ENCODE measurements around the gene NIT2. TPM values are rescaled to one million over a fixed set of nuclear protein-coding genes. Genes with fewer than 3 reads are reported as not detected.

Gene NIT2
- total RNA-seq, 1 experiment from 2014 or later, result 63.1 TPM

GRCh38 chr3:100299016-100299415, 35.5 kb upstream of the NIT2 start:
- H3K4me2 ChIP-seq (ENCODE audit: low read length), result no peak overlapping the region
- no peaks in the 10 kb centered on the region for H4K20me1 ChIP-seq (ENCODE audit: low read length)
- peaks cover 27% of the 10 kb centered on the region; the same call in 1 of the 2 replicates for H3K36me3 ChIP-seq (ENCODE audit: low read depth, low read length)
- no peaks in the 10 kb centered on the region for H3K9me2 ChIP-seq (replicated peaks; ENCODE audit: low read length)
- peaks cover 6% of the 10 kb centered on the region for H3F3A ChIP-seq (ENCODE audit: low read length, unreplicated experiment)
- ChIA-PET CTCF (no interaction called here), POLR2A (ENCODE audit: unreplicated experiment) (no interaction called here)
- DNase-seq, result no peak
- H3K9me3 ChIP-seq (ENCODE audit: low read length), result no peaks in the 10 kb centered on the region
- TF ChIP-seq CTCF (conservative IDR thresholded peaks at IDR 0.05; ENCODE audit: low read depth, low read length) (no peak), EZH2 (IDR thresholded peaks at IDR 0.05; ENCODE audit: low read length, unreplicated experiment) (no peak), EZH2phosphoT487 (IDR thresholded peaks at IDR 0.05; ENCODE audit: borderline replicate concordance, low read length) (no peak)
- peaks cover 9% of the 10 kb centered on the region for H3K4me1 ChIP-seq (ENCODE audit: insufficient read depth, low read length)
- H3K9ac ChIP-seq (ENCODE audit: low read length), result no peak overlapping the region
- H3K79me2 ChIP-seq (ENCODE audit: low read length), result no peaks in the 10 kb centered on the region
- ATAC-seq, result no peak
- H3K27me3 ChIP-seq (ENCODE audit: low read length), result no peaks in the 10 kb centered on the region
- no peak overlapping the region for H3K4me3 ChIP-seq (ENCODE audit: low read length)
- no peak overlapping the region for H2AFZ ChIP-seq (ENCODE audit: low read length)
- intact Hi-C loops (cut with micrococcal nuclease), result no loop called here
- H3K27ac ChIP-seq (ENCODE audit: low read length), result no peak overlapping the region
- BruUV-seq (replicated peaks), result no TSS peak

DNA sequence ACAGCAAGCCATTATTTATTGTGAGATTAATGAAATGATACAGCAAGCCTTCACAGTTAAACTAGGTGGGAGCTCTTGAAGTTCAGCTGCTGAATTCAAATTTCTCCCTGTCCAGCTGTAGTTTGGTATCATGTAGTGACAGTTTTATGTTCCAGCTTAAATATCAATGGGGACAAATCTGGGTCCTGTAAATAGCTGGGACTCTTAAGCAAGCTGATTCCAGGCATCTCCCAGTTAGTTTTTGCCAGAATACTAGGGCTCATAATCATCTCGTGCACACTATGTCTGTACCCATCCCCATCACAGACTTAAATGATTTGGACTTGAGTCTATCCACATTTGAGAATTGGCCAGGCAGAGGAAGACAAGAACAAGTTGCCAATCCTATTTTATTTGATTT, 27.9 kb upstream of the NIT2 start:
- POLR2A ChIA-PET (ENCODE audit: unreplicated experiment), result no interaction called here
- TF ChIP-seq CTCF (conservative IDR thresholded peaks at IDR 0.05; ENCODE audit: low read depth, low read length) (no peak), EZH2phosphoT487 (IDR thresholded peaks at IDR 0.05; ENCODE audit: borderline replicate concordance, low read length) (no peak)
- CTCF ChIA-PET, result no interaction called here
- Histone ChIP-seq H4K20me1 (ENCODE audit: low read length) (no peaks in the 10 kb centered on the region), H3K27me3 (ENCODE audit: low read length) (no peaks in the 10 kb centered on the region), H3K4me2 (ENCODE audit: low read length) (no peak overlapping the region), H3K27ac (ENCODE audit: low read length) (no peak overlapping the region), H3K36me3 (ENCODE audit: low read depth, low read length) (peaks cover 19% of the 10 kb centered on the region; the same call in 1 of the 2 replicates), H2AFZ (ENCODE audit: low read length) (no peak overlapping the region), H3K79me2 (ENCODE audit: low read length) (no peaks in the 10 kb centered on the region), H3K9ac (ENCODE audit: low read length) (no peak overlapping the region), H3K4me3 (ENCODE audit: low read length) (no peak overlapping the region), H3K4me1 (ENCODE audit: insufficient read depth, low read length) (peaks cover 21% of the 10 kb centered on the region), H3K9me2 (replicated peaks; ENCODE audit: low read length) (no peaks in the 10 kb centered on the region), H3F3A (ENCODE audit: low read length, unreplicated experiment) (no peaks in the 10 kb centered on the region), H3K9me3 (ENCODE audit: low read length) (no peaks in the 10 kb centered on the region)
- BruUV-seq (replicated peaks), result no TSS peak
- ATAC-seq, result no peak
- DNase-seq, result no peak
- intact Hi-C loops (cut with micrococcal nuclease), result loop anchor here (5.0 kb wide), 1 partner anchor 39 kb away; no protein-coding TSS in a partner anchor

DNA sequence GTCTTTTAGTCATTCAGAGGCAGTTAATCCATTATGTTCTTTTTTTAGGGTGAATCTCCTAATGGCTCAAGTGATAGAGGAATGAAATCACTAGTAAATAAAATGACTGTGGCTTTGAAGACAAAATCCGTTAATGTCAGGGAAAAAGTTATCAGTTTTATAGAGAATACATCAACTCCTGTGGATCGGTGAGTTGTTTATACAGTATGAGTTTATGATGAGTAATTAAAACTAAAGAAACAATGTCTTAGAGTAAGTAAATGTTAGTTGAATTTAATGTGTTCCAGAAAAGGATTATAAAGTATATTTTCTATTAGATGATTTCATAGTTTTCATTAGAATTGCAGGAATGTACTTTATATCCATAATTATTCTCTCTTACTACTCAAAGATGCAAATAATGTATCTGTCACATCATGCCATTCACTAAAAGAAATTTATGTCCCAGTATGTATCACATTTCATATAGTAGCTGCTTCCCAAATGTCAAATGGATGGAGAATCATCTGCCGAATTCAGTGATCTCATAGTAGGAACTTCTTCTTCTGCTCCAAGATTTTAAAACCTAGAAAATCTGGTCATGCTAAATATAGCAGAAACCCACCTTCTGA, 24.1 kb upstream of the NIT2 start:
- ChIA-PET CTCF (interaction anchor here (0.6 kb wide), 1 partner anchor 1317 kb away, joined by 4 read pairs; no protein-coding TSS in a partner anchor), POLR2A (ENCODE audit: unreplicated experiment) (interaction anchor here (0.6 kb wide), 1 partner anchor 17 kb away, joined by 3 read pairs; no protein-coding TSS in a partner anchor)
- Histone ChIP-seq H3K4me2 (ENCODE audit: low read length) (peak overlapping the region; percentile 33), H3K27me3 (ENCODE audit: low read length) (no peaks in the 10 kb centered on the region), H3F3A (ENCODE audit: low read length, unreplicated experiment) (no peaks in the 10 kb centered on the region), H3K4me1 (ENCODE audit: insufficient read depth, low read length) (peaks cover 21% of the 10 kb centered on the region), H3K27ac (ENCODE audit: low read length) (peak overlapping the region; percentile 47), H4K20me1 (ENCODE audit: low read length) (no peaks in the 10 kb centered on the region), H3K9me2 (replicated peaks; ENCODE audit: low read length) (no peaks in the 10 kb centered on the region), H3K36me3 (ENCODE audit: low read depth, low read length) (peaks cover 11% of the 10 kb centered on the region; the same call in 1 of the 2 replicates), H3K9me3 (ENCODE audit: low read length) (no peaks in the 10 kb centered on the region), H2AFZ (ENCODE audit: low read length) (no peak overlapping the region), H3K9ac (ENCODE audit: low read length) (peak overlapping the region; percentile 14; the same call in 1 of the 2 replicates), H3K79me2 (ENCODE audit: low read length) (no peaks in the 10 kb centered on the region), H3K4me3 (ENCODE audit: low read length) (peak overlapping the region; percentile 14)
- peak; percentile 95 for ATAC-seq
- no TSS peak for BruUV-seq (replicated peaks)
- intact Hi-C loops (cut with micrococcal nuclease), result loop anchor here (2.0 to 10.0 kb wide), 3 partner anchors 242 to 404 kb away; no protein-coding TSS in a partner anchor
- DNase-seq, result peak; percentile 54
- no peak for TF ChIP-seq EZH2 (IDR thresholded peaks at IDR 0.05; ENCODE audit: low read length, unreplicated experiment)
- TF ChIP-seq EZH2phosphoT487 (IDR thresholded peaks at IDR 0.05; ENCODE audit: borderline replicate concordance, low read length), result no peak
- TF ChIP-seq CTCF (conservative IDR thresholded peaks at IDR 0.05; ENCODE audit: low read depth, low read length), result no peak
